Tibial artery (tissue), 4 donors: ENCODE results near the gene HPCAL4.
A peak's percentile ranks its signal among the peaks of the same experiment; 100 is the strongest.

ENCODE experiments used
- DNase-seq, 2 donors: peaks; one replicate each; pipeline ENCODE4 v3.0.0-alpha.2; 2019
- H3K27ac ChIP-seq, 2 donors: fragments of 200-600 bp; sonication (generic) in 1 of 2; 1 replicate in 1 of 2; 2 replicates in 1 of 2; pipeline ENCODE4 v1.5.1; 2018 to 2019; ENCODE audit warnings: mild to moderate bottlenecking in 1 of 2
- H3K27me3 ChIP-seq, 2 donors: fragments of 200-600 bp; sonication (generic) in 1 of 2; one replicate each; pipeline versions ENCODE4 v1.5.1 to v1.6.0; 2016 to 2019
- H3K36me3 ChIP-seq, 3 donors: fragments of 200-600 bp; sonication (generic) in 2 of 3; one replicate each; pipeline ENCODE4 v1.5.1; 2016 to 2019; ENCODE audit warnings: mild to moderate bottlenecking in 2 of 3
- H3K4me1 ChIP-seq, 4 donors: fragments of 200-600 bp; sonication (generic) in 2 of 4; 1 replicate in 3 of 4; 2 replicates in 1 of 4; pipeline ENCODE4 v1.5.1; 2016 to 2019
- H3K4me3 ChIP-seq, 2 donors: fragments of 200-600 bp; sonication (generic) in 1 of 2; 1 replicate in 1 of 2; 2 replicates in 1 of 2; pipeline ENCODE4 v1.5.1; 2018 to 2019; ENCODE audit warnings: mild to moderate bottlenecking in 2 of 2
- H3K9me3 ChIP-seq, 3 donors: fragments of 200-600 bp; sonication (generic) in 1 of 3; one replicate each; pipeline ENCODE4 v1.5.1; 2016 to 2019
- CTCF ChIP-seq, 2 experiments: fragments of 200-600 bp in 1 of 2; fragments of 450-650 bp in 1 of 2; IDR thresholded peaks; one replicate each; pipeline ENCODE4 v1.5.1; 2017 to 2019; ENCODE audit warnings: antibody characterized with exemption in 2 of 2, mild to moderate bottlenecking in 1 of 2, moderate library complexity in 1 of 2
- intact Hi-C: fragments of 100-400 bp; cut with DNase I; formaldehyde crosslinking; loops from one replicate; pipeline ENCODE4 v1.15.0; 2023; ENCODE audit warnings: low total_unique reads

Gene HPCAL4

DNA sequence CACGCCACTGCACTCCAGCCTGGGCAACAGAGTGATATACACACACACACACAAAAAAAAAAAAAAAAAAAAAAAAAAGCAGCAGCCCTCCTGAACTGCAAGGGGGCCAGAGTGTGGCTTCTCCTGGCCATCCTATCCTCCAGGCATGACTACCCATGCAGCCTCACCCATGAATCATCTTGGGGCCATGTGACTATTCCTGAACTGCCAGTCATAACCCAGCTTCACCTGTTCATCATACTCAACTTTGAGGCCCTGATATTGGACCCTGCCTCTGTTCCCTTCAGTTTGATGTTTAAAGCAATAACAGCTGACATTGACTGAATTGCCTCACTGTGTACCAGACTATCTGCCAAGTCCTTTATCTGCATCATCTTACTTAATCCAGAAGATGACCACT lies 2.8 kb upstream of the HPCAL4 start:
- Histone ChIP-seq H3K4me1 (peaks cover 0 to 24% (median 18%) of the 10 kb centered on the region in 4 donors), H3K36me3 (no peaks in the 10 kb centered on the region), H3K4me3 (no peak overlapping the region), H3K9me3 (no peaks in the 10 kb centered on the region), H3K27me3 (peaks cover 0 to 46% of the 10 kb centered on the region in 2 donors), H3K27ac (no peak overlapping the region)
- DNase-seq, result no peak
- TF ChIP-seq CTCF (IDR thresholded peaks at IDR 0.05), result no peak
- intact Hi-C loops, result no loop called here

DNA sequence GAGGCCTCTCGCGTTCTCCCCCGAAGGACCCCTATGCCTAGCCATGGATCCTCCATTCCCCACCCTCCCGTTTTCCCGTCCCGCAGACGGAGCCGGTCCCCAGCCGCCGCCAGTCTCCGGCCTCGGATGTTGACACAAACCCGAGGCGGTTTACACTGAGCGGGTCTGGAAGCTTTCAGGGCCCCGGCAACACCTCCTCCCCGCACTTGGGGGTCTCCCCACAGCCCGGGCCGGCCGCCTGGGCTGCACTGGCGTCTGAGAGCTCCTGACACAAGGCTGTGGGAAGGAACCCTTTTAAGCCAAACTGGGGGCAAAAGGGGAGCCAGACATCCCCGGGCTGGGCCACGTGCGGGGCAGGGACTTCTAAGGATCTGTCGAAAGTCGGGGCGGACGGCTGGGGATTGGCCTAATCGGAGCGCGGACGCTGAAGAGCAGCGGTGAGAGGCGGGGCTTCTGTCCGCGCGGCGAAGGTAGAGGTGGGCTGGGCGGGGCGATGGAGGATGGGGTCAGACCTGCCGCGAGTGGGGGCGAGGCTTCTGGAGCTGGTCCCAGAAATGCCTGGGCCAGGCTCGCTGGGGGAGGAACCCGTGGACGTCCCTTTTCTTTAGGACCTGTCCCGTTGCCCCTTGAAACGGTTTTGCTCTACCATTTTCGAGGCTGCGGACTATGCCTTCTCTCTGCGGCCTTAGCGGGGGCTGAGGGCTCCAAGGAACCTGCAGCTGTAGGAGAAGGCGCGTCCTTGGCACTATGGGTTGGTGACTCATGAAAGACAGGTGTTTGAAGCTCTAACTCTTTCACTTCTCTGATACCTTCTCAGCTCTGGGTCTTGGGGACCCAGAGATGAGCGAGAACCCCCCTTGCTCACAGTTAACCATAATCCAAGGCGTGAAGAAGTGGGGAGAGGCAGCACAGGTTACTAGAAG lies 1.2 kb upstream of the HPCAL4 start:
- Histone ChIP-seq H3K27ac (no peak overlapping the region), H3K4me1 (peaks cover 0 to 24% (median 18%) of the 10 kb centered on the region in 4 donors), H3K36me3 (no peaks in the 10 kb centered on the region), H3K4me3 (peak overlapping the region; percentile 34 to 50), H3K9me3 (no peaks in the 10 kb centered on the region), H3K27me3 (peaks cover 0 to 60% of the 10 kb centered on the region in 2 donors)
- intact Hi-C loops, result no loop called here
- TF ChIP-seq CTCF (IDR thresholded peaks at IDR 0.05), result no peak
- DNase-seq, result no peak

GRCh38 chr1:39690794-39691382 lies 345 bp downstream of the HPCAL4 start:
- H3K4me1 ChIP-seq, result peaks cover 0 to 24% (median 18%) of the 10 kb centered on the region in 4 donors
- TF ChIP-seq CTCF (IDR thresholded peaks at IDR 0.05), result no peak
- H3K27ac ChIP-seq, result no peak overlapping the region
- no peaks in the 10 kb centered on the region for H3K9me3 ChIP-seq
- H3K4me3 ChIP-seq, result peak overlapping the region; percentile 34 to 50
- intact Hi-C loops, result no loop called here
- H3K27me3 ChIP-seq, result peaks cover 0 to 69% of the 10 kb centered on the region in 2 donors
- no peak for DNase-seq
- no peaks in the 10 kb centered on the region for H3K36me3 ChIP-seq

DNA sequence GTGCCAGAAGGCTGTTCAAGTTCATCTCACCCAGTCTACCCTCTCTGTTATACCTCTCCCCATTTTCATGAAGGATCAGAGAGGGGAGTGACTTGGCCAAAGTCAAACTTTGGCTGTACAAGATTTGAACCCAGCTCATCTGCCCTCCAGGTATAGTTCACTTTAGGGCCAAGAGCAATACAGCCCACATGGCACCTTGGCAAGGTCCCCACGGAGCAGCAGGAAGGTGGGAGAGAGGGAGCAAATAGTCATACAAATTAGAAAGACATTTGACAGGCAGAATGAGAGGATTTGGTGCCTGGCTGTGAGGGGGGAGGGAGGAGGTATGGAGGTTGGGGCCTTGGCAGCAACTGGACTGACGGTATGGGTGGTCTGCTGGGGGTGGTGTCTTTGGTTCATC lies 1.0 kb downstream of the HPCAL4 start:
- no peak overlapping the region for H3K27ac ChIP-seq

GRCh38 chr1:39689635-39690034 lies 1.6 kb downstream of the HPCAL4 start:
- no peak overlapping the region for H3K4me3 ChIP-seq
- TF ChIP-seq CTCF (IDR thresholded peaks at IDR 0.05), result no peak

More for the DNA sequence above, 1.0 kb downstream of the HPCAL4 start:
- H3K4me3 ChIP-seq, result no peak overlapping the region
- H3K4me1 ChIP-seq, result peaks cover 0 to 24% (median 18%) of the 10 kb centered on the region in 4 donors
- no peaks in the 10 kb centered on the region for H3K36me3 ChIP-seq
- H3K9me3 ChIP-seq, result no peaks in the 10 kb centered on the region
- intact Hi-C loops, result no loop called here
- peaks cover 0 to 73% of the 10 kb centered on the region in 2 donors for H3K27me3 ChIP-seq
- DNase-seq, result no peak
- TF ChIP-seq CTCF (IDR thresholded peaks at IDR 0.05), result no peak

More at GRCh38 chr1:39689635-39690034, 1.6 kb downstream of the HPCAL4 start:
- intact Hi-C loops, result no loop called here
- DNase-seq, result no peak
- peaks cover 0 to 78% of the 10 kb centered on the region in 2 donors for H3K27me3 ChIP-seq
- H3K4me1 ChIP-seq, result peaks cover 0 to 24% (median 18%) of the 10 kb centered on the region in 4 donors
- H3K9me3 ChIP-seq, result no peaks in the 10 kb centered on the region
- H3K36me3 ChIP-seq, result no peaks in the 10 kb centered on the region
- no peak overlapping the region for H3K27ac ChIP-seq
